Measurements from ENCODE around the gene CNKSR3.

- TF ChIP-seq, protein P1, sequence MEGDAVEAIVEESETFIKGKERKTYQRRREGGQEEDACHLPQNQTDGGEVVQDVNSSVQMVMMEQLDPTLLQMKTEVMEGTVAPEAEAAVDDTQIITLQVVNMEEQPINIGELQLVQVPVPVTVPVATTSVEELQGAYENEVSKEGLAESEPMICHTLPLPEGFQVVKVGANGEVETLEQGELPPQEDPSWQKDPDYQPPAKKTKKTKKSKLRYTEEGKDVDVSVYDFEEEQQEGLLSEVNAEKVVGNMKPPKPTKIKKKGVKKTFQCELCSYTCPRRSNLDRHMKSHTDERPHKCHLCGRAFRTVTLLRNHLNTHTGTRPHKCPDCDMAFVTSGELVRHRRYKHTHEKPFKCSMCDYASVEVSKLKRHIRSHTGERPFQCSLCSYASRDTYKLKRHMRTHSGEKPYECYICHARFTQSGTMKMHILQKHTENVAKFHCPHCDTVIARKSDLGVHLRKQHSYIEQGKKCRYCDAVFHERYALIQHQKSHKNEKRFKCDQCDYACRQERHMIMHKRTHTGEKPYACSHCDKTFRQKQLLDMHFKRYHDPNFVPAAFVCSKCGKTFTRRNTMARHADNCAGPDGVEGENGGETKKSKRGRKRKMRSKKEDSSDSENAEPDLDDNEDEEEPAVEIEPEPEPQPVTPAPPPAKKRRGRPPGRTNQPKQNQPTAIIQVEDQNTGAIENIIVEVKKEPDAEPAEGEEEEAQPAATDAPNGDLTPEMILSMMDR (IDR thresholded peaks at IDR 0.05; ENCODE audit: poor library complexity), result no peak
- no peak for TF ChIP-seq EZH2phosphoT487 (IDR thresholded peaks at IDR 0.05; ENCODE audit: low read depth, severe bottlenecking, unreplicated experiment)
Observed at GRCh38 chr6:154558984-154559383, 48.5 kb upstream of the CNKSR3 start.

Data from hepatocyte (in vitro differentiated cells).